ENCODE data around the gene CNEP1R1.

The CNEP1R1 gene, protein sequence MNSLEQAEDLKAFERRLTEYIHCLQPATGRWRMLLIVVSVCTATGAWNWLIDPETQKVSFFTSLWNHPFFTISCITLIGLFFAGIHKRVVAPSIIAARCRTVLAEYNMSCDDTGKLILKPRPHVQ

DNA sequence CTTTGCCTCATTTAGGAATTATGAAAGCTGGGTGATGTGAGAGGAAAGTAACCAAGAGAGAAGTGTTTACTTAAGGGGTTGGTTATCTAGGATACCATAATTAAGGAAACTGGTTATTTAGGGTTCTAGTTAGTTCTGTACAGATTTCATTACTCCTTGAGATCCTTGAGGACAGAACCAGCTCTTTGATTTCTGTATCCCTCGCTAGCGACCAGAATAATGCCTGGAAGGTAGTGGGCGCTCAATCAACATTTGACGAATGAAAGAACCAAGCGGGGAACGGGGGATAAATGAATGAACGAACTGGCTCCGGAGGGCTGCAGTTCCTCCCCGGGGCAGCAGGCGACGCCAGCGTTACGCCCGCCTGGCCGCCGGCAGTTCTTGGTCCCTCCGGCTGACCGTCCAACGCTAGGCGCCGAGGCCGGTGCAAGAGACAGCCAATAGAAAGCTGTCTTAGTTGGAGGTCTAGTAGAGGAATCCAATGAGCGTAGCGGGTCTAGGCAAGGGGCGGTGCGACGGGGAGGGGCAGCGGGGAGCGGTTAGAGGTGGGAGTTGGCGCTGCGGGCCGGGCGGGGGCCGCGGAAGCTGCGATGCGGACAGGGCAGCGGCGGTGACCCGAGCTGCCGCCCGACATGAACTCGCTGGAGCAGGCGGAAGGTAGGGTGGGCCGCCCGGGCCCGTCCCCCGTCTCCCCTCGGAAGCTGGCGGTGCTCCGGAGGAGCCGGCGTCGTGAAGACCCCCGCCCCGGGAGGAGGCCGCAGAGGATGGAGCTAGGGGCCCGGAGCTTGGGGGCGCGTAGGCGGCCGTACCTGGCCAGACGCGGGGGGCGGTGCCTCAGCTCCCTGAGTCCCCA, at the start of gene CNEP1R1:
TSS of gene CNEP1R1 (plus strand) at position 542 of the 853 bp plus-strand sequence. CDS start at position 633, 91 bp downstream.
- H3K36me3 Mint-ChIP-seq, result peaks cover 0 to under 1% of the 10 kb centered on the region in 2 donors
- peak within 1 kb of the TSS; percentile 93 to 97 for H3K4me3 Mint-ChIP-seq
- no peaks in the 10 kb centered on the region for H3K9me3 Mint-ChIP-seq
- H3K27ac Mint-ChIP-seq, result peak within 1 kb of the TSS; percentile 95
- ATAC-seq (replicated peaks), result peak; percentile 99 to 100
- peaks cover 6 to 7% of the 10 kb centered on the region in 2 donors for H3K27me3 Mint-ChIP-seq
- peak; percentile 96 for DNase-seq
- peaks cover 5% of the 10 kb centered on the region in 2 donors for H3K4me1 Mint-ChIP-seq

DNA sequence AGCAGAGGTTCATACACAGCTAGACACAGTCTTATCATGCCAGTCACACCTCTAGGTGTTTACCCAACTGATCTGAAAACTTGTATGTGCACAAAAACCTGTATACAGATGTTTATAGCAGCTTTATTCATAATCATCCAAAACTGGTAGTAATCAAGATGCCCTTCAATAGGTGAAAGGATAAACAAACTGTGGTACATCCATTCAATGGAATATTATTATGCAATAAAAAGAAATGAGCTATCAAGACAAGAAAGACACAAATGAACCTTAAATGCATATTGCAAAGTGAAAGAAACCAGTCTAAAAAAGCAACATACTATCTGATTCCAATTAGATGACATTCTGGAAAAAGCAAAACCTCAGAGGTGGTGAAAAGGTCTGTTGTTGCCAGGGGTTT, 47.6 kb upstream of the CNEP1R1 start:
- no peaks in the 10 kb centered on the region for H3K27me3 Mint-ChIP-seq
- H3K9me3 Mint-ChIP-seq, result peaks cover 0 to 4% of the 10 kb centered on the region in 2 donors
- H3K4me1 Mint-ChIP-seq, result no peaks in the 10 kb centered on the region
- DNase-seq (no peak), ATAC-seq (replicated peaks) (no peak)
- H3K36me3 Mint-ChIP-seq, result no peaks in the 10 kb centered on the region
- no peak overlapping the region for H3K27ac Mint-ChIP-seq
- H3K4me3 Mint-ChIP-seq, result no peak overlapping the region

DNA sequence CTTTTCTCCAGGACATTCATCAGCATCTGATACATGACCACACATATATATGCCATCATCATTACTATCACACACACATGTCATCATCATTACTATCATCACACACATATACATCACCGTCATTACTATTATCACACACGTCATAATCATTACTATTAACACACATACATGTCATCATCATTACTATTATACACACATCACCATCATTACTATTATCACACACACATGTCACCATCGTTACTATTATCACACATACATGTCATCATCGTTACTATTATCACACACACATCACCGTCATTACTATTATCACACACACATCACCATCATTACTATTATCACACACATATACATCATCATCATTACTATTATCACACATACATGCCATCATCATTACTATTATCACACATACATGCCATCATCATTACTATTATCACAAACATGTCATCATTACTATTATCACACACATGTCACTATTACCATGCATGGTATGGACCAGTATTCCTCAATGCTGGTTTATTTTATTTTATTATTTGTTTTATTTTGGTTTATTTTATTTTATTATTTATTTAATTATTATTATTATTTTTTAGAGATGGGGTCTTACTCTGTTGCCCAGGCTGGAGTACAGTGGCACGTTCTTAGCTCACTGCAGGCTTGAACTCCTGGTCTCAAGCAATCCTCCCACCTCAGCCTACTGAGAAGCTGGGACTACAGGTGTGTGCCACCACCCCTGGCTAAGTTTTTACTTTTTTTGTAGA, 46.3 kb upstream of the CNEP1R1 start:
- Mint-ChIP-seq H3K4me1 (no peaks in the 10 kb centered on the region), H3K9me3 (peaks cover 0 to 4% of the 10 kb centered on the region in 2 donors), H3K4me3 (no peak overlapping the region), H3K36me3 (no peaks in the 10 kb centered on the region), H3K27ac (no peak overlapping the region), H3K27me3 (no peaks in the 10 kb centered on the region)
- ATAC-seq (replicated peaks) (no peak), DNase-seq (no peak)

DNA sequence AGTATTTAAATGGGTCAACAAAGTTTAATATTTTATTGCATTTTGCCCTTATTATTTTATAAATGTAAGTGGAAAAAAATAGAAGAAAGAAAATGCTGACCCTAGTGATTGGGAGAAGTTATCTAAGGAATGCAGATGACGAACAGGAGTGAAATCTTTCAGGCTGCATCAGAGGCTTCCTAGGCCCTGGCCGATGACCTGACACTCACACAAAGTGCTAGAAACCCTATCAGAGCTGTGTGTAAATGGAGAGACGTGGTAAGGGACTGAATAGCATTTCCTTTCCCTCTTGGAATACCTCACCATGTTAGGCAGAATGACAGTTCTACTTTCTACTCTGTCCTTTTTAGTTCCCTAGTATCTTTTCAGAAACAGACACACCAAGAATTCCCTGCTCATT, 44.9 kb upstream of the CNEP1R1 start:
- H3K36me3 Mint-ChIP-seq, result no peaks in the 10 kb centered on the region
- ATAC-seq (replicated peaks) (no peak), DNase-seq (no peak)
- no peaks in the 10 kb centered on the region for H3K27me3 Mint-ChIP-seq
- H3K4me1 Mint-ChIP-seq, result no peaks in the 10 kb centered on the region
- no peak overlapping the region for H3K4me3 Mint-ChIP-seq
- H3K27ac Mint-ChIP-seq, result no peak overlapping the region
- peaks cover 0 to 4% of the 10 kb centered on the region in 2 donors for H3K9me3 Mint-ChIP-seq

DNA sequence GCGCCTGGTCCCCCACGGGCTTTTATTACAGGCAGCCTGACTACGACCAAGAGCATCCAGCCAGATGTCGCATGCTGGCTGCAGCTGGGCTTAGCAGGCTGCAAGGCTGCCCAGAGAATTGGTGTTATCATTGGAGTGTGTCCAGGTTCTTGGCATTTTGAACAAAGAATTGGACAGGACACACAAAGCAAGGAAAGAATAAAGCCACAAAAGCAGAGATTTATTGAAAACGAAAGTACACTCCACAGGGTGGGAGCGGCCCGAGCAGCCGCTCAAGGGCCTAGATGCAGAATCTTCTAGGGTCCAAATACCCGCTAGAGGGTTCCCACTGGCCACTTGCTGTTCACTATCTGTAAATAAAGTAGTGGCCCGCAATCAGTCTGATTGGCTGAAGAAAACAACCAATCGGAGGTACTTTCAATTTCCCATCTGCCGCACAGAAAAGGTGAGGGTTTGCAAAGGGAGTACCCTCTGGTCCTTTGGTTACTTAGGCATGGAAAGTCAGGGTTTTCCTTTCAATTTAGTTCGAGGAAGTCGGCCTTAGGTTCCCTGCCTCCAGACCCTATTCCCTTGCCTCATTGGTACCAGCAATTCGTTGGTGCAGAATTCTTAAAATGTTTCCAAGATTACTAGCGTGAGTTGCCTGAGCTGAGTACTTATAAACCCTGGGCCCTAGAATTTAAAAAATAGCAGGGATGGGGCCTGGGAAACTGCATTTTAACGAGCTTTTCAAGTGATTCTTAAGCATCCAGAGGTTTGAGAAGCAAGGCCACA, 38.5 kb upstream of the CNEP1R1 start:
- DNase-seq (no peak), ATAC-seq (replicated peaks) (no peak)
- Mint-ChIP-seq H3K27me3 (peaks cover 0 to 5% of the 10 kb centered on the region in 2 donors), H3K36me3 (no peaks in the 10 kb centered on the region), H3K4me1 (no peaks in the 10 kb centered on the region), H3K4me3 (no peak overlapping the region), H3K9me3 (no peaks in the 10 kb centered on the region), H3K27ac (no peak overlapping the region)

DNA sequence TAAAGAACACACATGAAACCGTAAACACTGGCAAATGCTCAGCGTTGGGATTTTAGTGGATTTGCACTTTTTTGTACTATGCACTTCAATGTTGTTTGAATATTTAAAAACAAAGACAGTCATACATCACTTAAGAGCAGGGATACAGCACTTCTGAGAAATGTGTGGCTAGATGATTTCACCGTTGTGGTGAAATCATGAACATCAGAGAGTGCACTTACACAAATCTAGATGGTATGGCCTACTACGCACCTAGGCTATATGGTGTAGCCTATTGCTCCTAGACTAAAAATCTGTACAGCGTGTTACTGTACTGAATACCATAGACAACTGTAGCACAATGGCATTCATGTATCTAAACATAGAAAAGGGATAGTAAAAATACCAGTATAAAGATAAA, 37.6 kb upstream of the CNEP1R1 start:
- ATAC-seq (replicated peaks), result no peak
- Mint-ChIP-seq H3K4me1 (no peaks in the 10 kb centered on the region), H3K27me3 (peaks cover 0 to 5% of the 10 kb centered on the region in 2 donors), H3K36me3 (no peaks in the 10 kb centered on the region), H3K9me3 (no peaks in the 10 kb centered on the region), H3K4me3 (no peak overlapping the region), H3K27ac (no peak overlapping the region)
- no peak for DNase-seq

DNA sequence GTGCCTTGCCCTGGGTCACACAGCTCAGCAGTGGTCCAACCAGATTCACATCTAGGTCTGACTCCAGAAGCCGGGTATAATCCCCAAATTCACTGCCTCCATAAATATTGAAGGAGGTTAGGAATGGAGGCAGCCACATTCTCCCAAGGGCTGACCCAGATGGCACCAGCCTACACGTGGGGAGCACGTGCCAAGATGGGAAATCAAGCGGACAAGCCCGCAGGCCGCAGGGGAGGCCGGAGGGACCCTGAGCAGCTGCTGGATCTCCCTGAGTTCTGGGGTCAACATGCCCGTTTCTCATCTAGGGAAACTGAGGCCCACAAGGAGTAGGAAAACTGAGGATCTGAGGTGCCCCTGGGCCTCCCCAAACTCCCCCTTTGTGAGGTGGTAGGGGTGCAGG, 32.2 kb upstream of the CNEP1R1 start:
- no peaks in the 10 kb centered on the region for H3K4me1 Mint-ChIP-seq
- peaks cover 17 to 23% of the 10 kb centered on the region in 2 donors for H3K27me3 Mint-ChIP-seq
- H3K9me3 Mint-ChIP-seq, result no peaks in the 10 kb centered on the region
- H3K4me3 Mint-ChIP-seq, result no peak overlapping the region
- ATAC-seq (replicated peaks) (no peak), DNase-seq (no peak)
- H3K36me3 Mint-ChIP-seq, result no peaks in the 10 kb centered on the region
- no peak overlapping the region for H3K27ac Mint-ChIP-seq

DNA sequence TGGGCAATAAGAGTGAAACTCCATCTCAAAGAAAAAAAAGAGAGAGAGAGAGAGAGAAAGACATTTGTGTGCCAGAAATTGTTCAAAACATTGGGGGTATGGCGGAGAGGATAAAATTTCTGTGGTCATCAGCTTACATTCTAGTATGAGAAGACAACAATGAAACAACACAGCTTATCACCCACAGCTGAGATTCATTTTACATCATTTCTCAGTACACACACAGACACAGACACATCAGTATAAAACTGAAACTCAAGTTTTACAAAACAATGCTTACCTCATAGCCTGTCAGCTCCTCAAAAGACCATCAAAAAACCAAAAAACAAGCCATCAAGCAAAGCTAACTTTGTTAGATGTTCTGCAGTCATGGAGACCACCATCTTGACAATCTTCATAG, 31.4 kb upstream of the CNEP1R1 start:
- Mint-ChIP-seq H3K36me3 (no peaks in the 10 kb centered on the region), H3K9me3 (no peaks in the 10 kb centered on the region), H3K4me1 (no peaks in the 10 kb centered on the region), H3K27me3 (peaks cover 19 to 23% of the 10 kb centered on the region in 2 donors), H3K27ac (no peak overlapping the region), H3K4me3 (no peak overlapping the region)
- ATAC-seq (replicated peaks) (no peak), DNase-seq (no peak)

DNA sequence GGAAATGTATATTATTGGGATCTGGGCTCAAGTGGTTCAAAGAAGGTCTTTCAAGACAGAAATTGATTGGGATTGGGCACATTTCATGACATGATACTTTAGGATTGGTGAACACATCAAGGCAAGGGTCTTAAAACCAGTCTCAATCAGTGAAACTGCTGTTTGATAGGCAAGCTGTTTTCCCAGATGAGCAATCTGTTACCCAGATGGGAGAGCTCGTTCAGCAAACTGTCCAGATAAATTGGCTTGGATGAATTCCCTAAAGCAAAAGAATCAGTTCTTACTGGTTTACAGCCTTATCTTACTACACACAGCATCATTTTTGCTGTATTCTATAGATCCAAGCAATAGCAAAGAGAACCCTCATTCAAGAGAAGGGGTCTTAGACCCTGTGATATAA, 31.0 kb upstream of the CNEP1R1 start:
- H3K27ac Mint-ChIP-seq, result no peak overlapping the region
- ATAC-seq (replicated peaks) (no peak), DNase-seq (no peak)
- no peaks in the 10 kb centered on the region for H3K4me1 Mint-ChIP-seq
- H3K4me3 Mint-ChIP-seq, result no peak overlapping the region
- no peaks in the 10 kb centered on the region for H3K36me3 Mint-ChIP-seq
- H3K9me3 Mint-ChIP-seq, result no peaks in the 10 kb centered on the region
- peaks cover 19 to 23% of the 10 kb centered on the region in 2 donors for H3K27me3 Mint-ChIP-seq

DNA sequence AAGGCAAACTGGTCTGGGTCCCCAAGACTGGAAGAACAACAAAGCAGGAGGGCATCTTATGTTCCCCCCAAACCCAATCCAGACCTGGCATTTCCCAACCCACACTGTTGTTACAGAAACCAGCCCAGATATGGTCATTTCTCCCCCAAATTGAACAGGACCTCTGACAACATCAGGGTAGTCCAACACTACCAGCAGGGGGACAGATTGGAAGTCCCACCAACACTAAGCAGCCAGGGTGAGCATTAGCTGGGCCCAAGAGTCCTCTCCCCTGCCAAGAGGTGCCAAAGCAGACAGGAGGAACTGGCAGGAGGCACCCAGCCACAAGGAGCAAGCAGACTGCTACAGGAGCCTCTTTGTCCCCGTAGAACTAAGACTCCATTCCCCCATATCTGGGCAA, 29.3 kb upstream of the CNEP1R1 start:
- DNase-seq (no peak), ATAC-seq (replicated peaks) (no peak)
- Mint-ChIP-seq H3K27me3 (peaks cover 23 to 29% of the 10 kb centered on the region in 2 donors), H3K27ac (no peak overlapping the region), H3K9me3 (no peaks in the 10 kb centered on the region), H3K4me1 (no peaks in the 10 kb centered on the region), H3K4me3 (no peak overlapping the region), H3K36me3 (no peaks in the 10 kb centered on the region)

DNA sequence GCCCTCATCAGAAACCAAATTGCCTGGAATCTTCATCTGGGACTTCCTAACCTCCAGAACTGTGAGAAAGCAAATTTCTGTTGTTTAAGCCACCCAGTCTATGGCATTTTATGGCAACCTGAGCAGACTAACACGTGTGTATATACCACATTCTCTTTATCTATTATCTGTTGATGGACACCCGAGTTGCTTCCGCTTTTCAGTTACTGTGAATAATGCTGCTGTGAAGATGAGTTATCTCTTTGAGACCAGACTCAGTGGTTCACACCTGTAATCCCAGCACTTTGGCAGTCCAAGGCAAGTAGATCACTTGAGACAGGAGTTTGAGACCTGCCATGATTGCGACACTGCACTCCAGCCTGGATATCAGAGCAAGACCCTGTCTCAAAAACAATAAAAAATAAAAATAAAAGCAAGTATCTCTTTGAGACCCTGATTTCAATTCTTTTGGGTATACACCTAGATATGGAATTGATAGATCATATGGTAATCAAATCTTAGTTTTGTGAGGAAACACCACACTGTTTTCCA, 27.2 kb upstream of the CNEP1R1 start:
- Mint-ChIP-seq H3K27me3 (peaks cover 27 to 28% of the 10 kb centered on the region in 2 donors), H3K27ac (no peak overlapping the region), H3K9me3 (no peaks in the 10 kb centered on the region), H3K36me3 (no peaks in the 10 kb centered on the region), H3K4me3 (no peak overlapping the region), H3K4me1 (no peaks in the 10 kb centered on the region)
- ATAC-seq (replicated peaks), result no peak
- no peak for DNase-seq

DNA sequence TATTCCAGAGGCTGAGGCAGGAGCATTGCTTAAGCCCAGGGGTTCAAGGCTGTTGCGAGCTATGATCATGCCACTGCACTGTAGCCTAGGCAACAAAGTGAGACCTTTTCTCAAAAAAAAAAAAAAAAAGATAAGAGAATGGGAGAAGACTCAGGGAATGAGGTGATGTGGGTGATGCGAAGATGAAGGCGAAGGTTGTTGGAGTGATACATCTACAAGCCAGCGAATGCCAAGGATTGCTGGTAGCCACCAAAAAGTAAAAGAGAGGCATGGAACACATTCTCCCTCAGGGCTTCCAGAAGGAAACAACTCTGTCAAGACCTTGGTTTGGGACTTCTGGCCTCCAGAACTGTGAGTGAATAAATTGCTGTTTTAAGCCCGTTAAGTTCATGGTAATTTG, 26.0 kb upstream of the CNEP1R1 start:
- no peak overlapping the region for H3K27ac Mint-ChIP-seq
- no peaks in the 10 kb centered on the region for H3K36me3 Mint-ChIP-seq
- H3K27me3 Mint-ChIP-seq, result peaks cover 21 to 28% of the 10 kb centered on the region in 2 donors
- no peak overlapping the region for H3K4me3 Mint-ChIP-seq
- DNase-seq, result no peak
- H3K9me3 Mint-ChIP-seq, result no peaks in the 10 kb centered on the region
- no peak for ATAC-seq (replicated peaks)
- H3K4me1 Mint-ChIP-seq, result no peaks in the 10 kb centered on the region

DNA sequence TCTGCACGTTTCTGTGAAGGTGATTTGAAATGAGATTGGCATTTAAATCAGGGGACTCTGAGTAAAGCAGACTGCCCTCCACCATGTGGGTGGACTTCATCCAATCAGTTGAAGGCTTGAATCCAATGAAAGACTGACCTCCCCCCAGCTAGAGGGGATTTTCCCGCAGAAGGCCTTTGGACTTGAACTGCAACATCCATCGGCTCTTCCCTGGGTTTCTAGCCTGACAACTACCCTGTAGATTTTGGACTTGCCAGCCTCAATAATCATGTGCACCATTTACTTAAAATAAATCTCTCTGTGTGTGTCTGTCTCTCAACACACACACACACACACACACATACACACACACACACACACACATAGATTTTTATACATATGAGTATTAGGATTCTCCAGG, 23.9 kb upstream of the CNEP1R1 start:
- H3K27ac Mint-ChIP-seq, result no peak overlapping the region
- DNase-seq (no peak), ATAC-seq (replicated peaks) (no peak)
- peaks cover 0 to 1% of the 10 kb centered on the region in 2 donors for H3K9me3 Mint-ChIP-seq
- peaks cover 0 to 2% of the 10 kb centered on the region in 2 donors for H3K4me1 Mint-ChIP-seq
- no peaks in the 10 kb centered on the region for H3K36me3 Mint-ChIP-seq
- no peak overlapping the region for H3K4me3 Mint-ChIP-seq
- H3K27me3 Mint-ChIP-seq, result peaks cover 12 to 29% of the 10 kb centered on the region in 2 donors

DNA sequence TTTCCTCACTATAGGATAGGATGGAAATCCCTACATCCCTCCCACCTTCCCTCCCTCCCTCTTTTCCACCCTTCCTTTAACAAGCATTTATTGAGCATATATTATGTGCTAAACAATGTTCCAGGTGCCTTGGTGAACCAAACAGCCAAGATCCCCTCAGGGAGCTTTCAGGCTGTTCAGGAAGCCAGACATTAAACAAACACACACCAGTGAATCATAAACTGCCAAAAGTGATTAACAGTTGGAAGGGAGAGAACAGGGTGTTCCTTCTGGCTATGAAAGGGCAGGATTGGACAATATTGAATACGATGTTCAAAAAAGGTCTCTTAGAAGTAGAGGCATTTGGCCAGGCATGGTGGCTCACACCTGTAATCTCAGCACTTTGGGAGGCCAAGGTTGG, 22.8 kb upstream of the CNEP1R1 start:
- DNase-seq (no peak), ATAC-seq (replicated peaks) (no peak)
- H3K4me3 Mint-ChIP-seq, result no peak overlapping the region
- peaks cover 0 to 2% of the 10 kb centered on the region in 2 donors for H3K4me1 Mint-ChIP-seq
- H3K27me3 Mint-ChIP-seq, result peaks cover 17 to 29% of the 10 kb centered on the region in 2 donors
- peaks cover 0 to 3% of the 10 kb centered on the region in 2 donors for H3K9me3 Mint-ChIP-seq
- no peak overlapping the region for H3K27ac Mint-ChIP-seq
- H3K36me3 Mint-ChIP-seq, result no peaks in the 10 kb centered on the region

All from stimulated activated naive B cell treated with anti-CD40 and anti-IgM and Interleukin-4, amounts not matched to agents 10 μg/mL and 1 μg/mL and 100 μg/mL, for 72 hours (primary cell).